ENCODE results near the gene PIGN. TPM values are rescaled to one million over a fixed set of nuclear protein-coding genes. Genes with fewer than 3 reads are reported as not detected.

The PIGN gene
- total and polyA plus RNA-seq, 2 of the 8 experiments (the other 6 are each of a cell fraction or from before 2014, with no cell fraction given) = 20.9 to 26.3 TPM

- WGBS, 2 experiments (ENCODE audit: extremely low coverage in 1 of 2, insufficient coverage in 1 of 2, insufficient read length in 1 of 2, insufficient replicate concordance in 2 of 2, low coverage in 1 of 2, low lambda C conversion rate in 2 of 2, missing lambda C conversion rate in 1 of 2) = 80% methylated on average over 2 of the region's 2 CpGs; no CpG with 5 or more reads in 1 of the 2 experiments
- H4K5ac ChIP-seq (ENCODE audit: insufficient read length, low read depth, low read length) = no peak overlapping the region
Measured at GRCh38 chr18:62144338-62144737, 42.5 kb downstream of the PIGN start.

More at GRCh38 chr18:62144338-62144737, 42.5 kb downstream of the PIGN start:
- FAIRE-seq (no peak), DNase-seq (ENCODE audit: low read depth in 1 of 2, low spot score in 2 of 2) (no peak)
- CTCF ChIA-PET (ENCODE audit: partially characterized antibody) = interaction anchor here (0.8 kb wide), 1 partner anchor 17 kb away, joined by 3 read pairs; no protein-coding TSS in a partner anchor
- Histone ChIP-seq H3K23me2 (ENCODE audit: low read depth, low read length) (no peaks in the 10 kb centered on the region), H3K14ac (ENCODE audit: insufficient read length) (no peak overlapping the region), H3K27ac (ENCODE audit: low read depth, low read length) (no peak overlapping the region), H3K9me3 (ENCODE audit: insufficient read depth in 2 of 2, low read depth in 1 of 2, low read length in 1 of 2) (no peaks in the 10 kb centered on the region), H3K23ac (ENCODE audit: insufficient read length) (no peak overlapping the region), H3K9ac (replicated peaks in 1 of 4; ENCODE audit: extremely low read depth in 1 of 4, low read depth in 3 of 4, low read length in 3 of 4) (no peak overlapping the region), H2BK5ac (ENCODE audit: low read depth, low read length) (no peak overlapping the region), H2BK20ac (ENCODE audit: low read length) (0 out of 2 replicates have a peak overlapping the region, but pooled peaks have one; percentile 21), H3K4me3 (ENCODE audit: extremely low read depth in 1 of 4, insufficient read depth in 2 of 4, low read depth in 3 of 4, low read length in 4 of 4) (no peak overlapping the region), H2AFZ (ENCODE audit: low read length) (no peak overlapping the region), H2BK120ac (replicated peaks; ENCODE audit: low read depth, low read length) (no peak overlapping the region), H4K91ac (replicated peaks; ENCODE audit: insufficient read length, low read length) (no peak overlapping the region), H4K8ac (ENCODE audit: extremely low read depth, insufficient read depth, low read length) (no peak overlapping the region), H2AK5ac (ENCODE audit: low read depth, low read length) (no peak overlapping the region), H2BK12ac (ENCODE audit: low read depth, low read length) (no peak overlapping the region), H3K4me2 (ENCODE audit: insufficient read depth in 1 of 2, low read depth in 2 of 2, low read length in 2 of 2) (no peak overlapping the region; a peak in 1 of 4 replicates), H3K4me1 (replicated peaks in 1 of 4; ENCODE audit: control insufficient read depth in 3 of 4, insufficient read depth in 4 of 4, low read length in 3 of 4) (no peaks in the 10 kb centered on the region), H3K4ac (replicated peaks; ENCODE audit: insufficient read length, low read depth, low read length) (no peak overlapping the region), H3K36me3 (ENCODE audit: control insufficient read depth in 2 of 4, insufficient read depth in 4 of 4, low read length in 3 of 4) (peaks cover 0 to 10% (median 0%) of the 10 kb centered on the region in 4 experiments; a peak in 1 of 8 replicates), H2BK15ac (ENCODE audit: low read length) (no peak overlapping the region), H3K18ac (ENCODE audit: extremely low read depth, low read length) (no peak overlapping the region), H3K27me3 (replicated peaks in 1 of 4; ENCODE audit: control insufficient read depth in 3 of 4, extremely low read depth in 1 of 4, insufficient read depth in 3 of 4, low read length in 3 of 4) (no peaks in the 10 kb centered on the region), H3K56ac (replicated peaks; ENCODE audit: insufficient read length, low read depth, low read length) (no peak overlapping the region), H3K79me2 (ENCODE audit: control insufficient read depth in 1 of 2, insufficient read depth in 2 of 2, low read length in 2 of 2) (no peaks in the 10 kb centered on the region), H4K20me1 (replicated peaks in 1 of 2; ENCODE audit: control insufficient read depth in 1 of 2, insufficient read depth in 2 of 2, low read length in 2 of 2) (no peaks in the 10 kb centered on the region), H3K79me1 (ENCODE audit: low read depth, low read length) (no peaks in the 10 kb centered on the region)
- TF ChIP-seq GTF2F1 (IDR thresholded peaks at IDR 0.05; ENCODE audit: borderline replicate concordance, low read depth, low read length) (no peak), CHD1 (IDR thresholded peaks at IDR 0.05; ENCODE audit: low read depth, low read length) (no peak), TCF12 (IDR thresholded peaks at IDR 0.05; ENCODE audit: low read depth, low read length) (no peak), EP300 (IDR thresholded peaks at IDR 0.05; ENCODE audit: borderline replicate concordance in 1 of 2, low read depth in 2 of 2, low read length in 2 of 2) (no peak), RNF2 (IDR thresholded peaks at IDR 0.05; ENCODE audit: borderline replicate concordance, low read depth, low read length, missing control alignments, poor library complexity, severe bottlenecking) (no peak), KDM1A (IDR thresholded peaks at IDR 0.05; ENCODE audit: borderline replicate concordance, low read length) (no peak), USF2 (IDR thresholded peaks at IDR 0.05; ENCODE audit: low read length) (no peak)
- POLR2A ChIA-PET (ENCODE audit: partially characterized antibody) = no interaction called here

Measured in H1 (cell line).